NCI-H2081 (cell line): Measurements from ENCODE around the gene TGM6.
A peak's percentile ranks its signal among the peaks of the same experiment; 100 is the strongest.

ENCODE experiments used
- DNase-seq, 2 experiments: peaks; one replicate each; lab custom pipeline; 2025; lab: John Stamatoyannopoulos, UW

The TGM6 gene

DNA sequence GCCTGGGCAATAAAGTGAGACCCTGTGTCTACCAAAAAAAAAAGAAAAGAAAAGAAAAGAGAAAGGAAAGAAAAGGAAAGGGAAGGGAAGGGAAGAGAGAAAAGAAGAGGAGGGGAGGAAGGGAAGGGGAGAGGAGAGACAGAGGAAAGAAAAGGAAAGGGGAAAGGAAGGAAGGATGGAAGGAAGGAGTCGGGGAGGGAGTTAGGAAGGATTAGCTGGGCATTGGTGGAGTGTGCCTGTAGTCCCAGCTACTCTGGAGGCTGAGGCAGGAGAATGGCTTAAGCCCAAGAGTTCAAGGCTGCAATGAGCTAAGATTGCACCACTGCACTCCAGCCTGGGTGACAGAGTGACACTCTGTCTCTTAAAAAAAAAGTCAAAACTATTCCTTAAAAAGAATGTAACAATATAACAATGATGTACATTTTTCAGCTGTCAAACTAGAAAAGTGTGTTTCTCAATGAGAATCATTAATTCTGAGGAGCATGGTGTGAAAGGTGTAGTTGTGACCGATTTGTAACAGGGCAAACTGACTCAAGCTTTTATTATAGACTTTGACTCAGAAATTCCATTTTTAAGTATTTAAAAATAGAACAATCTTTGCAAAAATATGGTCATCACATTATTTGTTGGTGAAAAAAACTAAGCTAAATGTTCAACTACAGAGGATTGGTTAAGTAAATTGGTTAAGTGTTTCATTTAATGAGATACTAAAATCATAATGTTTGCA lies 75.2 kb downstream of the TGM6 start:
- no peak for DNase-seq

DNA sequence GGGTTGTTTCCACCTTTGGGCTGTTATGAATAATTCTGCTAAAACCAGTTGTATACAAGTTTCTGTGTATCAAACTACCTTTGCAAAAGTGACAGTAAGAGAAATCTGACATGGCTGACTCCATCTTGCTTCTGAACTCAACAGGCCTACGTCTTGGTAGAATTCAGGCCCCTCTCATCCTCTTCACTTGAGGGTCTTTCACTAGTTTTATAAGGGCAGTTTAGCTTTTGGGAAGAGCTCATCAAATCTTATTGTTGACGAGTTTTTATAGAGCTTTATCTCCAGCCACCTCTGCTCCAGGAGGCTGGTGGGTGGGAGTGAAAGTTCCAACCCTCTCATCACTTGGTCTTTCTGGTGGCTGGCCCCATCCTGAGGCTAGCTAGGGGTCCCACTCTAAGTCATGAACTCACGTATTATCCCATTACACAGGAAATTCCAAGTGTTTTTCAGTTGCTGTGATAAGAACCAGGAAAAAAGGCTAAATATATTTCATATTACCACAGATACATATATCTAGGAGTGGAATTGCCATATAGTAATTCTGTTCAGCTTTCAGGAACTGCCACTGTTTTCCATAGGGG lies 78.3 kb downstream of the TGM6 start:
- DNase-seq: no peak

DNA sequence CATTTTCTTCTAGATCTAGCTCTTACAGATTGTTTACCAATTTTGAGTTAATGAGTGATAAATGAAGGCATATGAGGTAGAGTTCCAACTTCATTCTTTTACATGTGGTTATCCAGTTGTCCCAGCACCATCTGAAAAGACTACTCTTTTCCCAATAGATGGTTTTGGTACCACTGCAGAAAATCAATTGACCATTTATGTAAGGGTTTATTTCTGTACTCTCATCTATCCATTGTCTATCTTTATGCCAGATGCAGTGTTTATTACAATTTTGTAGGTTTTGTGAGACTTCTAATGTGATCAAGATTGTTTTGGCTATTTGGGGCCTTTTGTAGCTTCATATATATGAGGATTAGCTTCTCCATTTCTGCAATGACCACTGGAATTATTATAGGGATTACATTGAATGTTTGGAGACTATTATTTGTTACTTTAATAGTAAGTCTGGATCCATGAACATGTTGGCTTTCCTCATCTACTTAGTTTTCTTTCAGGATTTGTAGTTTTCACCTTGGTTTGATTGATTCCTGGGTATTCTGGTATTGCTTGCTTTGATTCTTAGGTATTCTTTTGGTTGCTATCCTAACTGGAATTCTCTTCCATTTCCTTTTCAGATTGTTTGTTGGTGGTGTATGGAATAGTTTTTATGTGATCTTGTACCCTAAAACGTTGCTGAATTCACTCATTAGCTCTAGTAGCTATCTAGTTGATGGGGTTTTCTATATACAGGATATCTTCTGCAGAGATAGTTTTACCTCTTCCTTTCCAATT lies 79.5 kb downstream of the TGM6 start:
- no peak for DNase-seq

DNA sequence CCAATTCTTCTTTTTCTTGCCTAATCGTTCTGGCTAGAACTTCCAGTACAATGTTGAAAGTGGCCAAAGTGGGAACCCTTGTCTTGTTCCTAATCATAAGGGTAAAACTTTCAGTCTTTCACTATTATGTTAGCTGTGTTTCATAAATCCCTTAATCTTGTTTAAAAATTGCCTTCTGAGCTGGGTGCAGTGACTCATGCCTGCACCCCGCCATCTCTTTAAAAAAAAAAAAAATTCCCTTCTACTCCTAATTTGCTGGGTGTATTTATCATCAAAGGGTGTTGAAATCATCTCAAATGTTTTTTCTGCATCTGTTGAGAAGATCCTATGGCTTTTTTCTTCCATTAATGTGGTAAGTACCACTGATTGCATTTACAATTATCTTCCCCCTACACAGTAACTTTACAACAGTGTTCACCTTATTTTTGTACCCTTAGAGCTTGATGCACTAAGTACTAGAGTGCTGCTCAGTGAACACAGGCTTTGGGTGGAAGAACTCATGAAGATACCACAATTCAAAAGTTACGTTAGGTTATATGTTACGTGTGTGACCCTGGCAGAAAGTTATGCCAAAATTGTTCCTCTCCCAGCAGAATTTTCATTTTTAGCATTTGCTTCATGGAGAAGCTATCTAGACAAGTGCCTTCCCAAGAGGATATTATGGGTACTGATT lies 80.2 kb downstream of the TGM6 start:
- DNase-seq: no peak

DNA sequence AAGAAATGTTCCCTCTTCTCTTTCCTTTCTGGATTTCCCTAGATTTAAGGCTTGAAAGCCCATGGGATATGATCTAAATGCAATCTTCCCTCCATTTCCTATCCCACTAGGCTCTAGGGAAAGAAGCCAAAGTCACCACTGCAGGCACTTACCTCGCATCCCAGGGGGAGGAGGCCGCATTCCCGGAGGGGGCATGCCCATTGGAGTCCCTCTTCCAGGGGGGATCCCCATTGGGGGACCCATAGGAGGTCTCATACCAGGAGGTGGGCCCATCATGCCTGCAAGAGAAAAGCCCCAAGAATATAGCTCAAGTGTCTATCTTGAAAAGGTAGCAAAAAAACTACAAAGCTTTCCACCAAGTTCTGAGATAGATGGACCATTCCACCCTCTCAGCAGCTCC lies 81.8 kb downstream of the TGM6 start:
- no peak for DNase-seq

DNA sequence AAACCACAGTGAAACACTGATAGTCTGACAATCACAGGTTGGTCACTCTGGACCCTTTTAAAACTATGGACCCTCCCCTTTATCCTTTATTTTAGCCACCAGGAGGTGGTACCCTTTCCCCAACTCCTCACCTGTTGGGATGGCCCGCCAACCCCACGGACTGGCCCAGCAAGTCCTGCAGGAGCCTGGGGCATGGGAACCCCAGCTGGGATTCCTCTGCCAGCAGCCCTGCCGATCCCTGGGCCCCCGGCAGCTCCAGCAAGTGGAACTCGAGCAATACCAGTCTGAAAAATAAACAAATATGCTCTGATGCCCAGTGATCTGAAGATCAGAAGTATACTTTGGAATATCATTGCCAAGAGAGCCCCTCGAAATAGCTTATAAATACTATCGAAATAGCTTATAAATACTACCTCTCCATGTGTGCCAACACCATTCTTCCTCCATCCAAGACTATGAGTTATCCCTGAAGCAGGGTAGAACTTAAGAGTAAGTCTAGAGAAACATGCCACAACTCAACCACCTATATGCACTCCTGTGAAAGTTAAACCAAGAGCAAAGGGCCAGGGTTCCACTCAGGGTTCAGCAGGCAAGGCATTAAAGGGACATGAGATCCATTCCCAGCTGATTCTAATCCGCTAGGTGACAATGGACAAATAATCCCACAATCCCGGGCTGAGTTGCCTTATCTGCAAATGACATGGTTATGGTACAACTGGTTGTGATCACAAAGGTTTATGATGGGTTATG lies 83.1 kb downstream of the TGM6 start:
- DNase-seq: no peak

DNA sequence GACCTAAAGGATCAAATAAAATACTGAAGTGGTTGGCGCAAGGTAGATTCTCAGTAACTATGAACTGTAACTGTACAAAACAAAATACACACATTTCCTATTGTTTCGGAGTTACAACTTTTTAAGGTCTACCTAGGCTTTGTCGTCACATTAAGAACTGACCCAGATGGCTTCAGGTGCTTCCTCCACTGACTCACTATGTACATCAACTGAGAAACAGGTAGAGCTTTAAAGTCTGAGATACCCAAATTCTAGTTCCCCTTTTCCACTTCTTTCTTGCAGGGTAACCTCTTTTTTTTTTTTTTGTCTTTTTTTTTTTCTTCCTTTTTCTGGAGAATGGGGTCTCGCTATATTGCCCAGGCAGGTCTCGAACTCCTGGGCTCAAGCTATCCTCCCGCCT lies 84.4 kb downstream of the TGM6 start:
- no peak for DNase-seq

DNA sequence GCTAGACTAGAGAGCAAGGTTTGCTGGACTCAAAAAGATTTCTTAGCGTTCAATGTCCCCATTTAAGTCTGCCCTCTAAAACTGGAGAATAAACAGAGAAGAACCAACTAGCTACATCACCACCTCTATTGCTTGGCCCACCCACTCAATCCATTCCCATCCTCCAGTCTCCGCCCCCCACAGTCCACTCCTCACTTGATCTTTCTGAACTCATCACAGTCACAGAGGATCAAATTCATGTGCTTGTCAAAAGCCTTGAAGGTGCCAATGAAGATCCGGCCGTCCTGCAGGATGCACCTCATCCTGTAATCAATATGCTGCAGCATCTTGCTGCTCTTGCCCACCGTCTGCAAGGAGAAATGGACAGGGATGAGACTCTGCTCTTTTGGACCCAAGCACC lies 86.7 kb downstream of the TGM6 start:
- DNase-seq: no peak

DNA sequence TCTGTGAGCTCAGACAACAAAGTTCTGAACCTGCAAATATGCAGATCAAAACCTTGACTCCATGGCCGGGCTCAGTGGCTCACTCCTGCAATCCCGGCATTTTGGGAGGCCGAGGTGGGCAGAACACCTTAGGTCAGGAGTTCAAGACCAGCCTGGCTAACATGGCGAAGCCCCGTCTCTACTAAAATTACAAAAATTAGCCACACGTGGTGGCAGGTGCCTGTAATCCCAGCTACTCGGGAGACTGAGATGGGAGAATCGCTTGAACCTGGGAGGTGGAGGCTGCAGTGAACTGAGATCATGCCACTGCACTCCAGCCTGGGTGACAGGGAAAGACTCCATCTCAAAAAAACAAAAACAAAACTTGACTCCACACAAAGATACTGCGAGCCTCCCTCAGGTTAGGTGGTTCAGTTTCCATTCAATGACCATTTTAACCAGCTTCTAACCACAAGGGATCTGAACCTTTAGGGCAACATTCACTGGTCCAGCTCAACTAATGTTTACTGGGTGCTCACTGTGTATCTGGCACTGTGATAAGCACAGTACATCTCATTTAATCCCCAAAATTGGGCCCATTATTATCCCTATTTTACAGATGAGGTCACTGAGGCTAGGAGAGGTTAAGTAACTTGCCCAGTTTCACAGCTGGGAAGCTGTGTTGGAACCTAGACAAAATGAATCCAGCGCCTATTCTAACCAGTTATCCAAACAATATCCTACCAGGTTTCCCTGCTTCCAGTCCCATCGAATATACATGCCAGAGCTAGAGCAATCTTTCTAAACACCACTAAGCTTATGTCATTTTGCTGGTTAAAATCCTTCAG lies 88.1 kb downstream of the TGM6 start:
- DNase-seq: no peak

DNA sequence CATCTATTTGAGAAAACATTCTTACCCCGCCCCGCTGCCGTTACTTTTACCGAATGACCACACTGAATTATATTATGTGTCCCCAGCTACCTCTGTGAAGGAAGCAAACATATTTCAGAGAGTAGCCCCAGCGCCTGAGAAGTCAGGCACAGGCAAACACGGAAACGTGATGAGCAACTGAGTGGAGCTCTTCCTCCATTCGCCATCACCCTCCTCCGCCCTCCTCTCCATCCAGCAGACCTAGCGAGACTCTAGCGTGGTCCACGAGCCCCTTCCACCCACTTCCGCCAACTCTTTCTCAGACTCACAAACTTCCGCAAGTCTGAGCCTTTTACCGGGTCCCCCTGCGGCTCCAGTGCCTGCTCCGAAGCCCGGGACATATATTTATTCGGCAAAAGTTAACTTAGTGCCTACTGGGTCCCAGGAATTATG lies 89.3 kb downstream of the TGM6 start:
- peak in 1 of 2 experiments; percentile 40 for DNase-seq

DNA sequence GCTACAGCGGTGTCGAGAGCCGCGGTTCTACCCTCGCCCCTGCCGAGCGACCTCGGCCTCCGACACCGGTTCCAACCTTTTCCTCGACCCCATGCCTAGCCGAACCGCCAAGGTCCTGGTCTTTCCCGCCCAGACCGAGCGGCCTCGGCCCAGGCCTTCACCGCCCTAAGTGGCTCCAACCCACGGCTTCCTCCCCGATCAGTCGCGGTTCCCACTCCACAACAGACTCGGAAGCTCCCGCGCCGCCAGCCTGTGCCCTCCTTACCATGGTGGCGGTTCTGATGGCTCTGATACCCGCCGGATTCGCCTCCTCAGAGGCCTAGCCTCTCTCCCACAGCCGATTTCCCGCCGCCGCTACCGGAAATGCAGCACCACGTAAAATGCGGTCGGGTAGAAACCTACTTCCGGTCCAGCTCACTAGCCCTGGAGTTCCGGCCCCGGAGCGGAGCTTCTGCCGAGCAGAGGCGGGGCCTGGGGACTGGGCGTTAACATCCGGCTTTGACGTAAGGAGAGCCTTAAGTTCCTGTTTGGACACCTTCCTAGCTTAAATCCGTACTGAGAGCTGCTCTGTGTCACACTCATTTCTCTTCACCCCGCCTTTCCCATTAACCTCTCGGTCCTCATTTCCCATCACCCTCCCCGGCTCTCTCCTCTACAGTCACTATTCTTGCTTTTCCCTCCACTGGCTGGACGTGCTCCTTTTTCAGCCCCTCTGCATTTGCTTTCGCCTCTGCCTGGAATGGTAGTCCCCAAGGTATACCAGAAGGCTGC lies 89.9 kb downstream of the TGM6 start, which contains the start of gene SNRPB:
TSS of gene SNRPB (minus strand) at position 367 of the 771 bp plus-strand sequence. CDS start at position 268, 99 bp downstream.
- peak; percentile 97 to 98 for DNase-seq

DNA sequence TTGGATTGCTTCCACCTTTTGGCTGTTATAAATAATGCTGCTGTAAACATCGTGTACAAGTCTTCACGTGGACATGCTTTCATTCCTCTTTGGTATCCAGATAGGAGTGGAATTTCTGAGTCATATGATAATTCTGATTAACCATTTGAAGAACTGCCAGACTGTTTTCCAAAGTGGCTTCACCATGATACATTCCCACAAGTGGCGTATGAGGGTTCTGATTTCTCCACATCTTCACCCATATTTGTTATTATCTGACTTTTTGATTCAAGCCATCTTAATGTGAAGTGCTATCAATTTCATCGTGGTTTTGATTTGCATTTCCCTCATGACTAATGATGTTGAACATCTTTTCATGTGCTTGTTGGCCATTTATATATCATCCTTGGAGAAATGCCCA lies 92.8 kb downstream of the TGM6 start:
- no peak for DNase-seq

DNA sequence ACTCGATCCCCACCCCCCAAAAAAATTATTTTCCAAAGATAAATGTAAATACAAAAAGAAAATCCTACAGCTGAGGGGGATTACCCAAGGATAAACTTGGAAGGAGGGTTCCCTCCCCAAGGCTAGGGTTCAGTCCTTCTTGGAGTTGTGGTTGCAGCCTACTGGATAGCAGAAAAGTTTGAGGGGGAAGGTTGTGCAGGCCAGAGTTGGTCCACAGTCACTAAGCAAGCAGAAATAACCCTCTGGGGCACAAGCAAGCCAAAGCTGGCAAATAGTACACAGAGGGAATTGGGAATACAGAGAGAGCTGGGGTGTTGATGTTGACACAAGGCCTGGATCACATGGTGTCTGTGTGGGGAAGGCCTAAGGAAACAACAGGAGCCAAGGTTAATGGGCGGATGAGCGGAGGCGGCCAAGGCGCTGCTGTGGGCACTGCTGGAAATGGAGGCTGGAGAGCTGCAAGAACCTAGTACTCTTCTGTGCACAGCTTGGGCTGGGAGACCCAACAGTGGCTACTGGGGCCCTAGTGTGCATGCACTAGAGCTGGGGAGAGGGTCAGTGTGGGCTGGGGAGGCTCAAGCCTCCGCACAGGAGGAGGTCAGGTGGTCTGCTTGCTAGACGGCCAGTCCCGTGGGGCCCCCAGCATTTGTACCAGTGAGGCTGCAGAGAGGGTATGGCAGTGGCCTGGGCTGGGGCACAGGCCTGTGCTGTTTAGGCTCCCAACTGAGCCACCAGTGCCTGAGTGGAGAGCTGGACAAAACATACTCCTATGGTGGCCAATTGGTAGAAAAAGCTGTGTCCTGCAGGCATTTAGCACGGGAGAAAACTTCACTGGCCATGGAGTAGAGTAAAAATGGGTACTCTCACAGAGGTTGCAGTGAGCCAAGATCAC lies 95.4 kb downstream of the TGM6 start:
- no peak for DNase-seq

DNA sequence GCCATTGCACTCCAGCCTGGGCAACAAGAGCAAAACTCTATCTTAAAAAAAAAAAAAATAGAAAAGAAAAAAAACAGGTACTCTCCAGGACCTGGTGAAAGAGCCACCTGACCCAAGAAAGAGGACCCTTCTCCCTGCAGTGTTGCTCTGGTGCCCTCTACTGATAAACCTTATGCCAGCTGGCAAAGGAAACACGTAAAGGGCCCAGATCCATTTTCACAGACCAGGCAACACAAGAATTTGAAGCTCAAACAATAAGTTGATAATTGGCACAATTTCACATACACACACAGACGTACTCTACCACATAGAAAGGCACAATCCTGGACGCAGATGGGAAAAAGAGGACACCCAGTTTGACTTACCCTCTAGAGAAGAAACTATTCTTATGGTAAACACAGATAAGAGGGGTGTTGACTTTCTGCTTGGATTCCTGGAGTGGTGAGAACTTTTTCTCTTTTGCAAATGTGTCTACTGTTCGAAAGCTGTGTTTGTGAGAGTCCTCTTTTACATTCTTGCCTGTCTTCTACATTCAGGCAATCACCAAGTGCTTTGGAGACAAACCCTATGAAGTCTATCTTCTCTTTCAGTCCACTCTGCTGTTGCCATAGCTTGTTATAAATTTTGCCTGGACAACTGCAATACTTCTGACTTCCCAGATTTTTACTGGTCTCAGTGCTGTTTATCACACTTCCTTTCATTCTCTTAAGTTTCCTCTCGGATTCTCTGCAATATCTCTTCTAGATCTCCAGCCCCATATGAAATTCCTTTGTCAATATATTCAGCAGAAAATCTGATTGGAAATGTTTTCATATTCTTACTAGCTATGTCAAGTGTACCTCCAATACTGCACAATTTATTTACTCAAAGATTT lies 96.3 kb downstream of the TGM6 start:
- no peak for DNase-seq

DNA sequence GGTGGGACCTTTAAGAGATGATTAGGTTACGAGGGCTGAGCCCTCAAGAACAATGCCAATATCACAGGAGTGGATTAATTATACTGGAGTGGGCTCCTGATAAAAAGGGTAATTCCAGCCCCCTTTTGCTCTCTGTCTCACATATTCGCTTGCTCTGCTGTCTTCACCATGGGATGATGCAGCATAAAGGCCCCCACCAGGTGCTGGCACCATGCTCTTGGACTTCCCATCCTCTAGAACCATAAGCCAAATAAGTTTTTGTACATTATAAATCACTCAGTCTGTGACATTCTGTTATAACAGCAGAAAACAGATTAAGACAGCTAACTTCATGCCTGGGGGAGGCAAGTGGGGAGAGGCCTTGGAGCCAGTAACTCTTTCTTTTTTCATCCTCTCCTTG lies 99.7 kb downstream of the TGM6 start:
- no peak for DNase-seq
